ENCODE measurements around the gene SHOC2.

GRCh38 chr10:110912374-110912773 lies 7.0 kb upstream of the SHOC2 start:
- TF ChIP-seq CTCF (IDR thresholded peaks at IDR 0.05): no peak
- no peak for TF ChIP-seq POLR2A (IDR thresholded peaks at IDR 0.05)
